Neural progenitor cell (in vitro differentiated cells): ENCODE data around the gene UPF2. TPM values are rescaled to one million over a fixed set of nuclear protein-coding genes. Genes with fewer than 3 reads are reported as not detected.

ENCODE experiments used
- DNase-seq: peaks from one replicate; pipeline ENCODE4 v3.0.0-alpha.2; 2016; ENCODE audit warnings: low spot score
- H2AFZ ChIP-seq: fragments of 200-600 bp; sonication (generic); replicated peaks from 2 replicates; pipeline ENCODE4 v1.6.1; 2016; ENCODE audit warnings: antibody characterized with exemption
- H3F3A ChIP-seq: fragments of 200-600 bp; sonication (generic); 2 replicates; pipeline ENCODE4 v1.6.1; 2016; ENCODE audit warnings: antibody characterized with exemption, low read depth
- H3K27ac ChIP-seq: fragments of 200-600 bp; sonication (generic); 2 replicates; pipeline ENCODE4 v1.5.1; 2016; ENCODE audit warnings: mild to moderate bottlenecking
- H3K27me3 ChIP-seq: fragments of 200-600 bp; sonication (generic); 2 replicates; pipeline ENCODE4 v1.6.1; 2016; ENCODE audit warnings: mild to moderate bottlenecking, moderate library complexity
- H3K36me3 ChIP-seq: fragments of 200-600 bp; sonication (generic); 2 replicates; pipeline ENCODE4 v1.5.1; 2016
- H3K4me1 ChIP-seq: fragments of 200-600 bp; sonication (generic); 2 replicates; pipeline ENCODE4 v1.6.1; 2016; ENCODE audit warnings: mixed run types
- H3K4me2 ChIP-seq: fragments of 200-600 bp; sonication (generic); 2 replicates; pipeline ENCODE4 v1.6.1; 2016
- H3K4me3 ChIP-seq: fragments of 200-600 bp; sonication (generic); 2 replicates; pipeline ENCODE4 v1.5.1; 2016
- H3K79me2 ChIP-seq: fragments of 200-600 bp; sonication (generic); 2 replicates; pipeline ENCODE4 v1.6.1; 2016; ENCODE audit warnings: low read depth
- H3K9ac ChIP-seq: fragments of 200-600 bp; sonication (generic); 2 replicates; pipeline ENCODE4 v1.6.1; 2016
- H3K9me3 ChIP-seq: fragments of 200-600 bp; sonication (generic); 2 replicates; pipeline ENCODE4 v1.5.1; 2016; ENCODE audit warnings: low read depth
- H4K20me1 ChIP-seq: fragments of 200-600 bp; sonication (generic); 2 replicates; pipeline ENCODE4 v1.6.1; 2016; ENCODE audit warnings: low read depth
- H3K27ac Mint-ChIP-seq: 3 replicates; pipeline ENCODE4 v1.8.0; 2021; ENCODE audit warnings: mixed read lengths
- H3K27me3 Mint-ChIP-seq: 2 replicates; pipeline ENCODE4 v1.8.0; 2022; ENCODE audit warnings: low read depth, mild to moderate bottlenecking, inconsistent platforms, moderate library complexity, mixed read lengths; ENCODE audit not compliant: insufficient read depth
- H3K36me3 Mint-ChIP-seq: 3 replicates; pipeline ENCODE4 v1.8.0; 2021; ENCODE audit warnings: mixed read lengths
- H3K4me1 Mint-ChIP-seq: 3 replicates; pipeline ENCODE4 v1.8.0; 2021; ENCODE audit warnings: mixed read lengths
- H3K4me3 Mint-ChIP-seq: 3 replicates; pipeline ENCODE4 v1.8.0; 2021; ENCODE audit warnings: mild to moderate bottlenecking, moderate library complexity, mixed read lengths
- H3K9me3 Mint-ChIP-seq: 3 replicates; pipeline ENCODE4 v1.8.0; 2020; ENCODE audit warnings: mixed read lengths
- EZH2 ChIP-seq: fragments of 200-600 bp; sonication (generic); IDR thresholded peaks from 2 replicates; pipeline ENCODE4 v1.6.1; 2017; ENCODE audit warnings: antibody characterized with exemption, mild to moderate bottlenecking, moderate library complexity
- EZH2phosphoT487 ChIP-seq: fragments of 200-600 bp; sonication (generic); IDR thresholded peaks from 2 replicates; pipeline ENCODE4 v1.6.1; 2017; ENCODE audit warnings: antibody characterized with exemption
- total RNA-seq: library from RNA; depleted of rRNA; stranded (reverse); fragments of >200 nt; gene quantifications from 2 replicates; pipeline ENCODE4 v1.2.3, GENCODE V29; 2015; ENCODE audit warnings: low replicate concordance
- TF ChIP-seq, protein P1 (sequence below): fragments of 200-600 bp; sonication (generic); IDR thresholded peaks from 2 replicates; pipeline ENCODE4 v1.5.1; 2017; ENCODE audit warnings: antibody characterized with exemption, mild to moderate bottlenecking

Gene UPF2
- total RNA-seq, 1 donor from 2014 or later, result 33.2 TPM

DNA sequence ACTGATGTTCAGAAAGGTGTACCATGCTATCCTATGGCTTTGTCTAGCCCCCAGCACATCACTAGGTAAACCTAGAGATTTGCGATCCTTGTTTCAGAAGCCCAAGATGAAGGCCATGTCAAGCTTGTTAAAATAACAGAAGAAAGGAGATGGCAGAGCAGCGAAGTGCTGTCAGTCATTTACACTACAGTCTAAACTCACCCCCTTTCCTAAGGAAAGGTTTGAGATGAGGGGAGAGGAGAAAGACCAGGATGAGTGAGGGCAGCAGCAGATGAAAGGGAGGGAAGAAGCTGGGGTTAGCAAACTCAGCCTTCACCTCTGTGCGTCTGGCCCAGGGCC lies 144.6 kb downstream of the UPF2 start:
- TF ChIP-seq EZH2, result no peak
- TF ChIP-seq EZH2phosphoT487, result no peak
- TF ChIP-seq, protein P1, sequence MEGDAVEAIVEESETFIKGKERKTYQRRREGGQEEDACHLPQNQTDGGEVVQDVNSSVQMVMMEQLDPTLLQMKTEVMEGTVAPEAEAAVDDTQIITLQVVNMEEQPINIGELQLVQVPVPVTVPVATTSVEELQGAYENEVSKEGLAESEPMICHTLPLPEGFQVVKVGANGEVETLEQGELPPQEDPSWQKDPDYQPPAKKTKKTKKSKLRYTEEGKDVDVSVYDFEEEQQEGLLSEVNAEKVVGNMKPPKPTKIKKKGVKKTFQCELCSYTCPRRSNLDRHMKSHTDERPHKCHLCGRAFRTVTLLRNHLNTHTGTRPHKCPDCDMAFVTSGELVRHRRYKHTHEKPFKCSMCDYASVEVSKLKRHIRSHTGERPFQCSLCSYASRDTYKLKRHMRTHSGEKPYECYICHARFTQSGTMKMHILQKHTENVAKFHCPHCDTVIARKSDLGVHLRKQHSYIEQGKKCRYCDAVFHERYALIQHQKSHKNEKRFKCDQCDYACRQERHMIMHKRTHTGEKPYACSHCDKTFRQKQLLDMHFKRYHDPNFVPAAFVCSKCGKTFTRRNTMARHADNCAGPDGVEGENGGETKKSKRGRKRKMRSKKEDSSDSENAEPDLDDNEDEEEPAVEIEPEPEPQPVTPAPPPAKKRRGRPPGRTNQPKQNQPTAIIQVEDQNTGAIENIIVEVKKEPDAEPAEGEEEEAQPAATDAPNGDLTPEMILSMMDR, result no peak
- H2AFZ ChIP-seq, result no peak overlapping the region
- H3K4me1 ChIP-seq, result no peaks in the 10 kb centered on the region
- no peaks in the 10 kb centered on the region for H3K27me3 ChIP-seq
- no peak overlapping the region for H3K4me2 ChIP-seq
- peaks cover 4% of the 10 kb centered on the region for H3K27me3 Mint-ChIP-seq
- H3K79me2 ChIP-seq, result no peaks in the 10 kb centered on the region
- H4K20me1 ChIP-seq, result no peaks in the 10 kb centered on the region
- H3K4me3 Mint-ChIP-seq, result no peak overlapping the region
- no peak overlapping the region for H3K4me3 ChIP-seq
- peaks cover 22% of the 10 kb centered on the region for H3K4me1 Mint-ChIP-seq
- peak overlapping the region; percentile 93 for H3K27ac Mint-ChIP-seq
- H3K9me3 ChIP-seq, result no peaks in the 10 kb centered on the region
- H3F3A ChIP-seq, result no peaks in the 10 kb centered on the region
- no peaks in the 10 kb centered on the region for H3K36me3 Mint-ChIP-seq
- H3K9ac ChIP-seq, result no peak overlapping the region
- H3K9me3 Mint-ChIP-seq, result no peaks in the 10 kb centered on the region
- no peak overlapping the region for H3K27ac ChIP-seq
- H3K36me3 ChIP-seq, result no peaks in the 10 kb centered on the region
- DNase-seq, result no peak

DNA sequence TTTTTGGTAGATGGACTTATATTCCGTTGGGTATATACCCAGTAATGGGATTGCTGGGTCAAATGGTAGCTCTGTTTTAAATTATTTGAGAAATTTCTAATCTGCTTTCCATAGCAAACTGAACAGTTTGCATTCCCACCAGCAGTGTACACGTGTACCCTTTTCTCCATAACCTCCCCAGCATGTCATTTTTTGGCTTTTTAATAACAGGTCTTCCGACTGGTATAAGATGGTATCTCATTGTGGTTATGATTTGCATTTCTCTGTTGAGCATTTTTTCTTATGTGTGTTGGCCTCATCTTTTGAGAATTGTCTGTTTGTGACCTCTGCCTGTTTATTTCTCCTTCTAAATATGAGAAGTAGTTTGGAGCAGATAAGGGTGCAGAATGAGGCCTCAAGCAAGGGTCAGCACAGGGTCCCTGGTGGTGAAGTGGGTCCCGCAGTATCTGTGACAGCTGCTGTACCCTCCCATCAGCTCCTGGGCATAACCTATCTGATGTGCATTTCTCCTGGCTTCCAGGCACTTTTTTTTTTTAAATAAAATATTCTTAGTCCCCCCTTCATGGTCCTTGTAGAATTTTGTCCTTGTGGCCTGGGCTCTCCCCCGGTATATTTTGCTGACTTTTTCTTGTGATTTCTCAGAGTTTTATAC lies 145.9 kb downstream of the UPF2 start:
- H3K4me1 ChIP-seq, result no peaks in the 10 kb centered on the region
- no peaks in the 10 kb centered on the region for H4K20me1 ChIP-seq
- no peaks in the 10 kb centered on the region for H3K27me3 ChIP-seq
- H3K36me3 ChIP-seq, result no peaks in the 10 kb centered on the region
- peaks cover 15% of the 10 kb centered on the region for H3K4me1 Mint-ChIP-seq
- H3K4me2 ChIP-seq, result no peak overlapping the region
- no peak overlapping the region for H3K27ac ChIP-seq
- no peak overlapping the region for H3K27ac Mint-ChIP-seq
- H3F3A ChIP-seq, result no peaks in the 10 kb centered on the region
- H2AFZ ChIP-seq, result no peak overlapping the region
- no peak overlapping the region for H3K4me3 Mint-ChIP-seq
- H3K79me2 ChIP-seq, result no peaks in the 10 kb centered on the region
- TF ChIP-seq EZH2, result no peak
- TF ChIP-seq, protein P1, result no peak
- no peak for TF ChIP-seq EZH2phosphoT487
- H3K27me3 Mint-ChIP-seq, result peaks cover 6% of the 10 kb centered on the region
- no peaks in the 10 kb centered on the region for H3K9me3 Mint-ChIP-seq
- H3K36me3 Mint-ChIP-seq, result no peaks in the 10 kb centered on the region
- no peaks in the 10 kb centered on the region for H3K9me3 ChIP-seq
- no peak for DNase-seq
- no peak overlapping the region for H3K4me3 ChIP-seq
- no peak overlapping the region for H3K9ac ChIP-seq

DNA sequence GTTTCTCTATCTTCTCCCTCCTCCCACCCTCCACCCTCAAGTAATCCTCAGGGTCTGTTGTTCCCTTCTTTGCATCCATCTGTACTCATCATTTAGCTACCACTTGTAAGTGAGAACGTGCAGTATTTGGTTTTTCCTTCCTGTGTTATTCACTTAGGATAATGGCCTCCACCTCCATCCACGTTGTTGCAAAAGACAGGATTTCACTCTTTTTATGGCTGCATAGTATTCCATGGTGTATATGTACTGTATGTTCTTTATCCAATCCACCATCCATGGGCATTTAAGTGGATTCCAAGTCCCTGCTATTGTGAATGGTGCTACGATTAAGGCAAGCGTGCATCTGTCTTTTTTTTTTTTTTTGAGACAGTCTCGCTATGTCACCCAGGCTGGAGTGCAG lies 147.0 kb downstream of the UPF2 start:
- Mint-ChIP-seq H3K36me3 (no peaks in the 10 kb centered on the region), H3K4me3 (no peak overlapping the region), H3K4me1 (peaks cover 8% of the 10 kb centered on the region), H3K27ac (no peak overlapping the region), H3K9me3 (no peaks in the 10 kb centered on the region), H3K27me3 (peaks cover 7% of the 10 kb centered on the region)
- Histone ChIP-seq H3K79me2 (no peaks in the 10 kb centered on the region), H3F3A (no peaks in the 10 kb centered on the region), H3K9me3 (no peaks in the 10 kb centered on the region), H3K9ac (no peak overlapping the region), H3K27ac (no peak overlapping the region), H3K4me1 (no peaks in the 10 kb centered on the region), H3K4me3 (no peak overlapping the region), H3K36me3 (no peaks in the 10 kb centered on the region), H4K20me1 (no peaks in the 10 kb centered on the region), H3K4me2 (no peak overlapping the region), H3K27me3 (no peaks in the 10 kb centered on the region), H2AFZ (no peak overlapping the region)
- no peak for DNase-seq
- TF ChIP-seq EZH2phosphoT487 (no peak), EZH2 (no peak)
- TF ChIP-seq, protein P1, result no peak
